DMS79 (cell line): ENCODE results near the gene TMEM221.
A peak's percentile ranks its signal among the peaks of the same experiment; 100 is the strongest.

ENCODE experiments used
- DNase-seq: peaks from one replicate; lab custom pipeline; 2025; lab: John Stamatoyannopoulos, UW

Gene TMEM221

GRCh38 chr19:17473041-17473440, 24.6 kb upstream of the TMEM221 start:
- DNase-seq = no peak

- no peak for DNase-seq
Measured at GRCh38 chr19:17471410-17472125, 23.1 kb upstream of the TMEM221 start.

- DNase-seq = peak; percentile 97
Measured at GRCh38 chr19:17470068-17470841, 21.8 kb upstream of the TMEM221 start, which contains the start of gene SLC27A1. TSS of gene SLC27A1 (plus strand) at chr19:17470524. CDS start at chr19:17470541, 17 bp downstream.

- DNase-seq = peak; percentile 91
Measured at GRCh38 chr19:17469481-17470067, 21.1 kb upstream of the TMEM221 start.

GRCh38 chr19:17469092-17469480, 20.6 kb upstream of the TMEM221 start:
- DNase-seq = no peak

GRCh38 chr19:17468302-17469091, 20.0 kb upstream of the TMEM221 start:
- no peak for DNase-seq

GRCh38 chr19:17467471-17468301, 19.2 kb upstream of the TMEM221 start:
- DNase-seq = no peak

- DNase-seq = no peak
Measured at GRCh38 chr19:17466487-17466850, 18.0 kb upstream of the TMEM221 start.

- no peak for DNase-seq
Measured at GRCh38 chr19:17460372-17461230, 12.1 kb upstream of the TMEM221 start, which contains the start of gene NXNL1. TSS of gene NXNL1 (minus strand) at chr19:17460926. CDS start at chr19:17460869, 57 bp downstream.

GRCh38 chr19:17458970-17459369, 10.5 kb upstream of the TMEM221 start:
- no peak for DNase-seq

GRCh38 chr19:17457616-17458015, 9.1 kb upstream of the TMEM221 start:
- DNase-seq = no peak

- DNase-seq = no peak
Measured at GRCh38 chr19:17456127-17456526, 7.7 kb upstream of the TMEM221 start.

- no peak for DNase-seq
Measured at GRCh38 chr19:17455308-17456123, 7.0 kb upstream of the TMEM221 start.

GRCh38 chr19:17454576-17455071, 6.2 kb upstream of the TMEM221 start:
- no peak for DNase-seq

- no peak for DNase-seq
Measured at GRCh38 chr19:17451820-17452219, 3.4 kb upstream of the TMEM221 start.

- no peak for DNase-seq
Measured at GRCh38 chr19:17450264-17451075, 2.0 kb upstream of the TMEM221 start.

GRCh38 chr19:17447704-17448130, 751 bp downstream of the TMEM221 start:
- no peak for DNase-seq

- no peak for DNase-seq
Measured at GRCh38 chr19:17445526-17446165, 2.8 kb downstream of the TMEM221 start.
